NOMO-1 treated with DMSO at 0.1 percent for 48 hours (cell line): ENCODE results near the gene PRELP.

Source experiments
- DNase-seq: peaks from one replicate; lab custom pipeline; 2025; ENCODE audit not compliant: unreplicated experiment; lab: John Stamatoyannopoulos, UW

PRELP gene

DNA sequence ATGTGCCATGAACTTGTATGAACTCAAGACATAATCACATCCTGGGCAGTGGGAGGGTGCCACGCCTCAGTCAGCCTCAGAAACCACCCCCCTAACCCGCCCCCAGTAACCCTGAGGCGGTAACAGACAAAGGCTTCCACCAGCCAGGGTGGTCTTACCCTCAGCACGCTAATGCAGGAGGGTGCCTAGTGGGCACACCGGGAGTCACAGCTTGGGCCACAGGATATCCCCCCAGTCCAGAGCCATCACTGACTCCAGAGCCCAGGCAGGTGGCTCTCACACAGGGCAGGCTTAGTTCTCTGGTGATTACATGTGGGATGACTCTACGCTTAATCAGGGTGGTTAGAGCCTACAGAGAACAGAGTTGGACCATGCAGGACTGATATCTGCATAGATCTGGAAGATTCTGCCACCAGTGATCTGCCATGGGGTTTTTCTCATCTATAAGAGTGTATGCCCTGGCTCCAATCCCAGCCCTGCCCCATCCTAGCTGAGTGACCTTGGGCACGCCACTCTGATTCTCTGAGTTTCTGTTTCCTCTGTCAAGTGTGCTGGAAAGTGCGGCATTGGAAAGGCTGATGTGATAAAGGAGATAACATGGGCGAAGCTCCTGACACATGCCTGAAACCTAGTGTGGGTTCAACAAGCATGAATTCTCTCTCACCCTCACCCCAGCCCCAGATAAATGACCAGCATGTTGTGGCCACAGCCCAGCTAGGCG is 45.6 kb downstream of the PRELP start:
- no peak for DNase-seq

DNA sequence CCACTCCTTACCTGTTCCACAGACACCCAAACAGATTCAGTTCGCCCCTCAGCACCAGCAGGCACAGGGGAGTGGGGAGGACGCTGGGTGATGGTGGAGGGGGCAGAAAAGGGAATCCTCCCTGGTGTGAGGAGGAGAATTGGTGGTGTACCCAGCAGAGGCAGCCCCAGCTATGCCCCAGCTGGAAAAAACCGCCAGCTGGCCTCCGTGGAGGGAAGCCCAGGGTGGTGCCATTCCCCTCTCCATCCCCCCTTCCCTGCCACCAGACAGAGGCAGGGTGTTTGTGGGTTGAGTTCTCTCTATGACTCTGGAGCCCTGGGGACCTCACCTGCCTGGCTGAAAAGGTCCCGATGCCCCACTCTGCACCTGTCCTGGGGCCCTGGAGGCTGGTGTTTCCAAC is 46.2 kb downstream of the PRELP start:
- no peak for DNase-seq

DNA sequence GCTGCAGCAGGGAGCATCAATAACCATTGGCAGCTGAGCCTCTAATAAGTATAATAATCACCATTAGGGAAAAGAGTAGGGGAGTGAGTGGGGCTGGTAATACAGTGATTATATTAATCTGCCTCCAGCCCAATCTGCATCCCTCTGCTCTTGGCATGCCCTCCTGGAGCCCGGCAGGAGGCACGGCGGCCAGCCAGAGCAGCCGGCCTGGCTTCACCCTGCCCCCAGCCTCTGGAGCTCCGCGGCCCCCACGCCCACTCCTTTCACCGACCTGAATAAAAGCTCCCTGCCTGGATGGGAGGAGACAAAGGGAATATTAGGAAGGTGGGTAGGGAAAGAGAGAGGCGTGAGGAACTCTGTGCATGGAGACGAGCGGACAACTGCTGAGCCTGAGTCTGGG is 46.6 kb downstream of the PRELP start:
- no peak for DNase-seq

DNA sequence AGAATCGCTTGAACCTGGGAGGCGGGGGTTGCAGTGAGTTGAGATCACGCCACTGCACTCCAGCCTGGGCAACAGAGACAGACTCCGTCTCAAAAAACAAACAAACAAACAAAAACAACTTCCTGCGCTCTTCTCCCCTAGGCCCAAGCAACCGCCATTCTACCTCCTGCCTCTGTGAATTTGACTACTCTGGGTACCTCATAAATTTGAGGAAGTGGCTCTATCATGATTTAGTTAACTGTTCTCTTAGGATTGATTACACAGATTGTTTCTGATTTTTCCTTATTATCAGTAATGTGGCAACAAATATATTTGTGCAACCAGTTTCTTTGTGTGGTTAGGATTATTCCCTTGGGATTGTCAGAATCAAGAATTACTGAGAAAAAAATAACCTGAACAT is 48.1 kb downstream of the PRELP start:
- DNase-seq = no peak

DNA sequence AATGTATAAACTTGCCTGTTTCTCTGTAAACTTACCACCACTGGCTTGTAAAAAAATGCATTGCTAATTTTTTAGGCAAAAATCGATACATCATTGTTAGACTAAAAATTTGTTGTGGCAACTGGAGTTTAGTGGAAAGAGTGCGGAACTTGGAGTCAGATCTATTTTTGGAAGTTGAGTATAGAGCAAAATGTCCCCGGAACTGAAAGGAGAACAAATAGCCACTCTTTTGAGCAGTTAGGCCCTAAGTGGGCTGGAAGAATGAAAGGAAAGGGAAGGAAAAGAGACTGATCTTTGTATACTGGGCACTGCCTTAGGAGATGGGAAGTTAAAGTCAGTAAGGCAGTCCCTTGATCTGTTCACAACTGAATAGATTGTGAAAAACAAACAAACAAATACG is 48.5 kb downstream of the PRELP start:
- DNase-seq = no peak

DNA sequence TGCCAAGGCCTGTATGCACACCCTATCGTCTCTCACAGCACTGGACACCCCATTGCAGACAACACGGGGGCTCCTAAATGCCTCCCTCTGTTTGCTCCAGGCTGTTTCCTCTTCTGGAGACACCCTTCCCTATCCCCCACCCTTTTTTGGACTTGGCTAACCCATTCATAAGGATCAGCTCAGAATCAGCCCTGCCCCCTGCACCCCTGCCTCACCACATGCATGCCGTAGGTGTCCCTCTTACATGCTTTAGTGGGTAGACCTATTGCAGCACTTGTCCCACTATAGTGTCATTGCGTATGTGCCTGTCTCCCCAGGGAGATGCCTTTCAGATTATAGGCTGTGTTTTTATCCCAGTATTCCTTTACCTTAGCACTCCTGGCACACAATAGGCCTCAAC is 49.2 kb downstream of the PRELP start:
- no peak for DNase-seq

DNA sequence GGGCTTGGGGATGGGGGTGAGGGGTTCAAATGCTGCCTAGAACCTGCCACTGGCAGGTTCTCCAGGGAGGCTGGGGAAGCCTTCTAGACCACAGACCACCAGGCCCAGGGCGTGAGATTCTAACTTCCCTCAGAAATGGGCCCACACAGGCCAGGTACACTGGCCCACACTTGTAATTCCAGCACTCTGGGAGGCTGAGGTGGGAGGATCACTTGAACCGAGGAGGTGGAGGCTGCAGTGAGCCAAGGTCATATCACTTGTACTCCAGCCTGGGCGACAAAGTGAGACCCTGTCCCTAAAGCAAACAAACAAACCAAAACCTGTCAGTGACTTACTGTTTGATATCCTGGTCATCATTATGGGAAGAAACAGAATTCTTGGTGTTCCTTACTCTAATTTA is 50.1 kb downstream of the PRELP start:
- no peak for DNase-seq

DNA sequence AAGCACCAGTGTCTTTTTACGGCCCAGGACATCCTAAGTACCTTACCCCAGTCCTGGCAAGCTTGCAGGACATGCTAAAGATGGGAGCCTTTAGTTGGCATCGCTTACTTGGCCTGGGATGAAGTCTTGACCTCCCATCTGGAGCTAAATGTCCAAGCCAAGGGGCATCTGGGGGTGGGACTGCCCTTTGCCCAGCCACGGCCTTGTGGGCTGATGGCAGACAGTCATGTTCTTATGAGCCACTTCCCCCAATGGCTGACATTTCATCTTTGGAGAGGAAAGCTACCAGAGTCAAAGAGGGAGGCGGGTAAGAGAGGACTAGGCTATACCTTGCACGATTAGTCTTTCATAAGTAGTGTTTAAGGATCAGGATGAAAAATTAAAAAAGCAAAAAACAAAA is 50.5 kb downstream of the PRELP start:
- DNase-seq = no peak

DNA sequence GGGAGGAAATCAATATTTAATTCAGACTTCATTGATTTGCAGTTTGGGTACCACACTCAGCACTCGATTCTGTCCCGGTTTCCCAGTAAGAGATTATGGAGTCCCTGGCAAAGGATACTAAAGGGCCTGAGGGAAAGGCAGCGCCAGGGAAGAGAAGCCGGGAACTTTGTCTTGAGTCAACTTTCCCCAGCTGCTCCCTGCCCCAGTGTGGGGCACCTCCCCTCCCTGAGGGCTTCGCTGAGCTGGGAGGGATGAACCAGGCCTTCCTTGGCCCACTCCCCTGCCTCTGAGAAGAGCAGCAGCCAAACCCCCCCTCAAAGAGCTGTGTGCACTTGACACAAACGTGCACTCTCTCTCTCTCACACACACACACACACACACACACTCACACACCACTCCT is 51.0 kb downstream of the PRELP start:
- no peak for DNase-seq

DNA sequence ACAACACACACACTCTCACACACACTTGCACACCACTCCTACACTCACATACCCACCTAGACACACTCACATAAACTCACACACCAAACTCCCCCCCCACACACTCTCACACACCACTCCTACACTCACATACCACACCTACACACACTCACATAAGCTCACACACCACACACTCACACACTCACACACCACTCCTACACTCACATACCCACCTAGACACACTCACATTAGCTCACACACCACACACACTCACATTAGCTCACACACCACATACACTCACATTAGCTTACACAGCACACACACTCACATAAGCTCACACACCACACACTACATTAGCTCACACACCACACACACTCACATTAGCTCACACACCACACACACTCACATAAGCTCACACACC is 51.4 kb downstream of the PRELP start:
- no peak for DNase-seq

DNA sequence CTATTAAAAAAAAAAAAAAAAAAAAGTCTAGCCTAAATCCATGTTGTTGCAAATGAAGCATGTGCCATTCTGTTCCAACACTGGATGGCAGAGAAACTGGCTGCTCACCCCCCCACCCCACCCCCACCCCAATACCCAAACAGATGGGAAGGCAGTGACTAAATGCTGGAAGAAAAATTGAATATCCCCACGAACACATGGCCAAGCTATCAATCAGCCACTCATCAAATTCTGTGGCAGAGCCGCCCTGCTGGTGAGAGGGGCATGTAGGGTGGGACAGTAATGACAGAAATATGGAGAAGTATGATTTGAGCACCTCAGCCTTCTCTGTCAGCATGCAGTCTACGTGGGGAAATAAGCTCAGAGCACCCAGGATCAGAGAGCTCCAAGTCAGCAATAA is 52.5 kb downstream of the PRELP start:
- no peak for DNase-seq

DNA sequence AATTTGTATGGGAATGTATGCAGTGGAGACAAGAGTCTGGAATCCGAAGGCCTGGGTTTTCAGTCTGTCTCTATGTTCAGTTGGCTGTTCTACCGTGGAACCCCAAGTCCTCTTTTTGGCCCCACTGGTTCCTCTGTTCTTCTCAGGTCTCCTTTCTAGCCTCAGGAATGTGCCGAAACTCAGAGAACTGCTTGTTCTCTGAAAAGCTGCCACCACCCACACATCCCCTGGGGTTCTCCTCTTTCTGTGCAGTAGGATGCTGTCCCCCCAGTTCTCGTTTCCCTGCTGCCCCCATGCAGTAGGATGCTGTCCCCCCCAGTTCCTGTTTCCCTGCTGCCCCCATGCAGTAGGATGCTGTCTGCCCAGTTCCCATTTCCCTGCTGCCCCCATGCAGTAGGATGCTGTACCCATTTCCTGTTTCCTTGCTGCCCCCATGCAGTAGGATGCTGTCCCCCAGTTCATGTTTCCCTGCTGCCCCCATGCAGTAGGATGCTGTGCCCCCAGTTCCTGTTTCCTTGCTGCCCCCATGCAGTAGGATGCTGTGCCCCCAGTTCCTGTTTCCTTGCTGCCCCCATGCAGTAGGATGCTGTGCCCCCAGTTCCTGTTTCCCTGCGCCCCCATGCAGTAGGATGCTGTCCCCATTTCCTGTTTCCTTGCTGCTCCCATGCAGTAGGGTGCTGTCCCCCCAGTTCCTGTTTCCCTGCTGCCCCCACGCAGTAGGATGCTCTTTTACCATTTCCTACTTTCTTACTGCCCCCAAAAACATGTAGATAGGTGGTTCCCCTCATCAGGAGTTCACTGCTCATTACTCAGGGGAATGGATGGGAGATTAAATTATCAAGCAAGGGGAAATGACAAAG is 53.6 kb downstream of the PRELP start:
- DNase-seq = no peak

DNA sequence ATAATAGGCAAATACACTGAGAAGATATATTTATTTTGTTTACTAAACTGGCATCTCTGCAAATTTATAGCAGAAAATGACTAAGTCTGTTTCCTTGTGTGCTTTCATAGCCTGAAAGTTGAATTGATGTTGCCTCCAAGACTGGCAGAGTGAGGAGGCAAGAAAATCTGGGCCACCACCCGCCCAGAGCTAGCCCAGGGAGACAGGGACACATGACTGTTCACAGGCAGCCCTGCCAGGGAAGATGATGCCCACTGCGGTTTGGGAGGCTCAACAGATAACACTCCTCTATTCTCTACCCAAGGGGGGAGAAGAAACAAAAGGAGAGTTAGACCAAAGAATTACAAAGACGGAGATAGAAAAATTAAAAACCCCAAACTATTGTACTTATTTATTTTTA is 55.5 kb downstream of the PRELP start:
- DNase-seq = no peak

DNA sequence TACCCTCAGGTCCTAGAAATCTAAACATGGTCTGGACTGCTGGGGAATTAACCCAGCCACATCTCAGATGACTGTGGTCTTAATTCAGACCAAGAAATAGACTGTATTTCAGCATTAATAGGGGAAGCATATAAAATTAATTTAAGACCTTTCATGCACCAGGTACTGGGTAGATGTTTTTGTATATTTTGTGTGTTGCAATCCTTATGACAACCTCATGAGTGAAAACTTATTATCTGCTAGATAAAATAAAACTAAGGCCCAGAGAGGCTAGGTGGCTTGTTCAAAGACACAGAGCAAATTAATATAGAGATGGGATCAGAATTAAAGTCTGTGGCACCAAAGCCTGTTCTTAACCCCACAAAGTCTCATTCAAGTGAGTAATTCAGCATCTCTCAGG is 58.4 kb downstream of the PRELP start:
- DNase-seq = no peak

DNA sequence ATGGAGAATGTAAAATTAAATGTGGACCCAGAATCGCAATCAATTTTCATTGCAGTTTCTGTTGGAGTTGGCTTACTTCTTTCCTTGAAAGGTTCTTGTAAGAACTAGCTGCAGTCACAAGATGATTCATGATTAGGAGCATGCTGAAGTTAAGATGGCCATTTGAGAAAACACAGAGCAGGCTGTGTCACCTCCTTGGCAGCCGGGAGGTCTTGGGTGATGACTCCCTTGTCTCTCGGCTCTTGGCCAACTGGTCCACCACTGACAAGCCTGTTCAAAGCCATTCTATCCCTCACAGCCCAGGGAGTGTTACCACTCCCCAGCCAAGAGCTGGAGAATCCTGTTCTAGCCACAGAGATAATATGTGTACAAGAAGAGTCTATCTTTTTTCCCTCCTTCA is 58.9 kb downstream of the PRELP start:
- no peak for DNase-seq

DNA sequence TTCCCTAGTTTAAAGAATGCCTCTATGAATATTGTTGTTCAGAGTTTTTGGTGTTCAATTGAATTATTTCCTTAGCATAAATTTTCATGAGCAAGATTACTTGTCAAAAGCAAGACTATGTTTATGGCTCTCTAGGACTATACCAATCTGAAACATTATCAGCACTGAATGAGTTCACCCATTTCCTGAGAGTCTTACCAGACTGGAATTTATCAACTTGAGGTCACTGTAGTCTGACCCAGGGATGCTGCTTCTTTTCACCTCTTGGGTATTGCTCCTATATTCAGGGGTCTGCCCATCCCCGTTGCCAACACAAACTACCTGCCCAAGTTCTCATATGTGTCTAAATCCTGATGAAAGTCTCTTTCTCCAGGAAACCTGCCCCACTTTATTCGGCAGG is 61.0 kb downstream of the PRELP start:
- DNase-seq = no peak

DNA sequence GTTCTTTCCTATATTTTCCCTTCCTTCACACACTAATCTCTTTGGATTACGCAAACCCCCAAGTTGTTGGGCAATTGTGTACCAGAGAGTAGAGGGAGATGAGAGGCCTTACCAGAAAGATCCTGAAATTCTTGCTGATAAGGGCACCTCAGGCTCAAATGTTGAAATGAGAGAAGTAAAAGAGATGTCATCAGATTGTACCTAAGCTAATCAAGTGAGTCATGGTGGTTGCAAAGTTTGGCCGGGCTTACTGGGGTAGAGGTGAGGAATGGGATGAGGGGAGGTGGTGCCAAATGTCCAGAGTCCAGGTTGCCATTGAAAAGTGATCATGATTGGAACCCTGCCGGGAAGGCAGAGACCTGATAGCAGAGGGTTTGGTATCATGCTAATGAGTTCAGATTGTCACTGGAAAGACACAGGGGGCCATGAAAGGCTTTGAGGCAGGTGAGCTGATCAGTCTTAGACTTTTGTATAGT is 61.4 kb downstream of the PRELP start:
- DNase-seq = peak; percentile 49

DNA sequence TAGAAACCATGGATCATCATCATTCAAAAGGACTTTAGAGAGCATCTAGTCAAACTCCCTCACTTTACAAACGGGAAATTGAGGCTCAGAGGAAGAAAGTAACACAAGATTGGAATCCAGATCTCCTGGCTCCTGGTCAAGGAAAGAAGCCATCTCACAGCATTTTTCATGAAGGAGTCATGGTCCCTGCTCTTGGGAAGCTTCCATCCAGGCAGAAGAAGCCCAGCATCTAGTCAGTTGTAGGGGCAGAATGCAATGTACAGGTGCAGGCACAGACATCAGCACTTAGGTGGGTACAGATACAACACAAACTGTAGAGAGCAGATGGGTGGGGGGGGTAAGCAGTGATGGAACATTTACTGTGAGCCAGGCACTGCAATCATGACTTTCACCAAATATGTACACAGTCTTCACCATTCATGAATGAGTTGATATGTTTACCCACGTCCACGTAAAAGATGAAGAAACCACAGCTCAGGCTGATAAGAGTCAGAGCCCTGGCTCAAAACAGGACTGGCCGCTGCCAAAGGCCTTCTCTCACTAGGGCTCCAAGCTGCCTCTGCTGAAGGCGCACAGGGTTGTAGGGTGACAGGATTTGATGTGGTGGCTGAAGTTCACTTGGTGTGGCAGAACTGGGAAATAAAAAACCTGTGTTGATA is 62.3 kb downstream of the PRELP start:
- no peak for DNase-seq

DNA sequence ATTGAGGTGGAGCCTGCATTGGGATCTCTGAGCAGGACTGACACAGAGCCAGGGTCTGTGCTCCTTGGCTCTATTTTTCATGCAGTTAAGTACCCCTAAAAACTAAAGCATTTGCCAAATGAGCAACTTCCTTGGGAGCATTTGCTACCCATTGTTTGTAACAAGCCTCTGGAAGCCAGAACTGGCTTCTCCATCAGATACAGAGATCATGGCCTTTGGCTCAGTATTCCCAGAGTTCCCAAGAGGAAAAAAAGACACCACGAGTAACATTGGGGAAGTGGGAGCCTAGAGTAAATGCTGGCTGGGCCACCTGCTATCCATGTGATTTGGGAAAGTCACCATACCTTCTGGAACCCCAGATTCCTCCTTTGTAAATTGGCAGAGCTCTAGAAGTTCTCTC is 63.1 kb downstream of the PRELP start:
- no peak for DNase-seq

DNA sequence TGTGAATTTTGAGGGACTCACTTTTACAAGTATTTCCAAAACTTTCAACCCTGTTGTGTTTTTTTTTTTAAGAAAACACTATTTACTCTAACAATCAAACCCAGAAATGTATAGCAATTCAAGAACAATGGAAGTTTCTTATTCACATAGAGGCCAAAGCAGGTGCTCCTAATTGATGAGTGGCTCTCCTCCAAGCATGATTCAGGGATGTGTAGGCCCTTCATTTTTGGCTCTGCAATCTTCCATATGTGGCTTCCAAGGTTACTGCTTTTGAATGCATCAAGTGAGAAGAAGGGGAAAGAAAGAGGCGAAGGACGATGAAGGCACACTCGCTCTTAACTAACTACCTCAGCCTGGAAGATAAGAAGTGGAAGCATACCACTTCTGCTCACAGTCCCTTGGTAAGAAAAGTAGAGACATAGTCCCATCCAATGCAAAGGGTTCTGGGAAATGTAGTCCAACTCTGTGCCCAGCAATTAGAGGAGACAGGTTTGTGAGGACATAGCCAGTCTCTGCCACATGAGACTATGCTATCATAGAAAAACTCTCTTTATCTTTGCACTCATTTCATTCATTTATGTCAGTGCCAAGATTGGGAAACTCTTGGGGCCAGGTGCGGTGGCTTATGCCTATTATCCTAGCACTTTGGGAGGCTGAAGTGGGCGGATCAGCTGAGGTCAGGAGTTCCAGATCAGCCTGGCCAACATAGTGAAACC is 64.4 kb downstream of the PRELP start:
- no peak for DNase-seq
